GM19328 (cell line): ENCODE data around the gene KIAA0825.

ENCODE experiments used
- ATAC-seq: cut with Tn5 transposase; IDR thresholded peaks from one replicate; pipeline ENCODE4 v1.9.1; 2021; ENCODE audit warnings: mild to moderate bottlenecking, moderate library complexity; ENCODE audit not compliant: unreplicated experiment

KIAA0825 gene

GRCh38 chr5:94250985-94251384 lies 367.4 kb downstream of the KIAA0825 start:
- no peak for ATAC-seq

- no peak for ATAC-seq
Observed at GRCh38 chr5:94249430-94249829, 369.0 kb downstream of the KIAA0825 start.

- ATAC-seq, result no peak
Observed at GRCh38 chr5:94248175-94248875, 370.1 kb downstream of the KIAA0825 start.

- no peak for ATAC-seq
Observed at GRCh38 chr5:94245608-94246007, 372.8 kb downstream of the KIAA0825 start.

- no peak for ATAC-seq
Observed at GRCh38 chr5:94244921-94245320, 373.5 kb downstream of the KIAA0825 start.

DNA sequence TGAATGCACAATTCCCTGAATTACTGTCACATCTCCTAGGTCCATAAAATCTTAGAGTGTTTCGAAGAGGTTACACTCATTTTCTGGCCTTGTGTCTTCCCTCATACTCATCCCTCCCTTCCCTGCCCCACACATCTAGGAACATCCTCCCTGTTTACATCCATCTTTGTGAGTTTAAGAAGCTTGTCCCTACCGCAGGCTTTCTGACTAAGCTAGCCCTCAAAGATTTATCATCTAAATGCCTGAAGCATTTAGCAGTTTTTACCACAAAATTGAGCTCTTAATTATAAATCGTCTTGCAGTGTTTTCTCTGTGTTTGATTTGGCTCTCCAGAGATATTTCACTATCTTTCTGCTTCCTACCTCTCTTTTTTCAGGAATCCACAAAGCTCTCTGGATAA lies 374.8 kb downstream of the KIAA0825 start:
- no peak for ATAC-seq

GRCh38 chr5:94240993-94241651 lies 377.3 kb downstream of the KIAA0825 start:
- ATAC-seq, result no peak

DNA sequence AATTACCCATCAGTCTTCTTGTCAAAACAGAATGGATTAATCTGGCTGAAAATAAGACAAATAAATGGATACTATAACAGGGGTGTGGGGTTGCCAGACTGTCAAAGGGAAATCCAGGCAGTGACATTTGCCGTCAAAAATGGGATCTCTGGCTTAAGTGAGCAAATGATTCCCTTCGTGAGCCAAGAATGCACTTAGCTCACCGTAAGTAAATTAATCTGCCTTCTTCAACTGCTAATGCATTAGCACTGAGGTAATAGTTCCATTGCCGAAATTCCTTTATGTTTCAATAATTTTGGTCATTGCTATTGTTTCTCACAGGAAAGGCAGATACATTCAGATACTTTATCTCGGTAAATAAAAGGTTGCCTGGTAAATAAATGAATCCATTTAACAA lies 377.8 kb downstream of the KIAA0825 start:
- no peak for ATAC-seq

GRCh38 chr5:94240134-94240533 lies 378.3 kb downstream of the KIAA0825 start:
- no peak for ATAC-seq

DNA sequence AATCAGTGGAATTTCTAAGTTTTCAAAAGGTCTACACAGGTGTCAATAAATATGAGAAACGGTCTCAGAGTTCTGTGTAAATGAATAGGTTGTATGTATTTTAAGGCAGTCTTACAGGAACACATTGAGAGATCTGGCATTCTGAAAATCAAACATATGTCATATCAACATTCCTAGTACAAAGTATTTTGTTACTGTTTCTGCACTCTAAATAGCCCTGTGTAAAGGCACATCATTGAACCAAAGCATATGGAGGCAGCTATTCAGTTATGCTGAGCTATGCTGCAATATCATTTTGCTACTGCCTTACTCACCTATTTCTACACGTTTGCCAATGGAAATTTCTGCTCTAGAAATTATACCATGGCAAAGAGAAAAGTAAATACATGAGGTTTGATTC lies 379.1 kb downstream of the KIAA0825 start:
- no peak for ATAC-seq

DNA sequence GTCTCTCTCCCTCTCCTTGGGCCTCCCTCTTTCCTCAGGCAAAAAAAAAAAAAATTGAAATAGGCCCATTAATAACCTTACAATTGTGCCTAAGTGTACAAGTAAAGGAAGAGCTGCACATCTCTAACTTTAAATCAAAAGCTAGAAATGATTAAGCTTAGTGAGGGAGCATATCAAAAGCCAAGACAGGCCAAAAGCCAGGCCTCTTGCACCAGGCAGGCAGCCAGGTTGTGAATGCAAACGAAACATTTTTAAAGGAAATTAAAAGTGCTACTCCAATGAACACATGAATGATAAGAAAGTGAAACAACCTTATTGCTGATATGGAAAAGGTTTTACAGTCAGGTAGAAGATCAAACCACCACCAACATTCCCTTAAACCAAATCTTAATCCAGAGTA lies 383.4 kb downstream of the KIAA0825 start:
- no peak for ATAC-seq

DNA sequence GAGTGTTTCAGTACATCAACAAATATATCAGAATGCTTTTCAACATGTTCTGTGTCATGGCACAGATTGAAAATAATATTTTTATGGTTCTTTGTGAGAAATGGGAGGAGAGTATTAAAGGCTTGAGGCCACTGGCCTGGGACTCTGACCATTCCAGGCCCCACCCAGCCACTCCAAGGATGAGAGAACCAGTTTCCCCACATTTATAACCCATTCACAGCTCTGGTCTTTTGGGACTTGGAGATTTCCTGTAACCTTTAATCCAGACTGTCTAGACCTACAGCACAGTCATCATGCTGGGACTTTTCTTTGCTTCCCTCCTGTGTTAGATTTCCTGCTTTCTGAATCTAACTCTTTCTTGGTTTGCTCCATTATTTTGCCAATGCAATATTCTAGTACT lies 389.6 kb downstream of the KIAA0825 start:
- ATAC-seq, result no peak

DNA sequence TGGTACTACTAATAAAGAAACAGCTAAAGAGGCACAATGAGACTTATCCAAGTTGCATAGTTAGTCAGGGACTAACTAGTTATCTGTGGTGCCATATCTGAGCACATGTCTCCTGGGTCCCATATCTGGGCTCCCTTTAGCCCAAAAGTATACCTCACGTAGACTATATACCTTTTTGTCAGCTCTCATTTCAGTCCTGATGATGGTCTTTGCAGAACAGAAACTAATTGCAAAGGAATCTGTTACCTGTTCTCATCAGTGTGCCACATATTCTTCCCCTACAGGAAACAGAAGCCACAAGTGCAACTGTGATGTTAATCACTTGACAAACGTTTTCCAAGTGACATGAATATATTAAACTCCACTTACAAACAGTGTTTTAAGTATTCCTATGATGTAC lies 395.2 kb downstream of the KIAA0825 start:
- ATAC-seq, result no peak

GRCh38 chr5:94218374-94218773 lies 400.0 kb downstream of the KIAA0825 start:
- no peak for ATAC-seq

DNA sequence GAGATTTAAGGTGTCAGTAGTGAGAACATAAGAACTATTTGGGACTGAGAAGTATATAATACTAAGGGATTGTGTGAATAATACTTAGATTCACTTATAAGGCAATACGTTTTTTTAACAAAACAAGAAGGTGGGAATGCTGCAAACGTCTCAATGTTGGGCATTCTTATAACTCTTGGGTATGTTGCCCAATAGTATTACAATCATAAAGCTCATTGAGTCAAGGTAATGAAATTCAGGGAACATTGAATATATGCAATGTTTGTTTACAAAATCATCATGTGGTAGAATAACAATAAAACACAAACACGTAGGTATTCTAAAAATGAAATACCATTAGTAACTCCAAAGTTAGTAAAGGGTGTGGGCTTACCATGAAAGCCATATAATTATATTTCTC lies 400.7 kb downstream of the KIAA0825 start:
- no peak for ATAC-seq

- ATAC-seq, result no peak
Observed at GRCh38 chr5:94217216-94217615, 401.2 kb downstream of the KIAA0825 start.

DNA sequence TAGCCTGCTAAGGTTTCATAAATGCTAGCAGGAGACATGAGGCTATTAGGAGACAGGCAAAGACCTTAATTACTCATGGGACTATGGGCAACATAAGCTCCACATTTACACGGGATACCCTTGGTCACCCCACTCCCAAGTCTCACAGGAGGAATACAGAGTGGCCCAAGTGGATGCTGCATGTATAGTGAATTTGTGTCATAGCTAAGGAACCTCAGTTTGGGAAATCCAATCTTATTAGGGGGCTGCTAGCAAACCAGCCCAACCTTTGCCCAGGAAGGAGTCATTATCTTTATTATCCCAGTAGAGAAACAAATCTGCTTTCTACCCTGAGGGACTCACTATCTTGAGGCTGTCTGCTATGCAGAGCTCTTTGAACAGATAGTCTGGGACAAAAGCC lies 405.9 kb downstream of the KIAA0825 start:
- ATAC-seq, result no peak

GRCh38 chr5:94209774-94210355 lies 408.5 kb downstream of the KIAA0825 start:
- no peak for ATAC-seq

- ATAC-seq, result no peak
Observed at GRCh38 chr5:94209272-94209671, 409.1 kb downstream of the KIAA0825 start.

- no peak for ATAC-seq
Observed at GRCh38 chr5:94199566-94199965, 418.8 kb downstream of the KIAA0825 start.

DNA sequence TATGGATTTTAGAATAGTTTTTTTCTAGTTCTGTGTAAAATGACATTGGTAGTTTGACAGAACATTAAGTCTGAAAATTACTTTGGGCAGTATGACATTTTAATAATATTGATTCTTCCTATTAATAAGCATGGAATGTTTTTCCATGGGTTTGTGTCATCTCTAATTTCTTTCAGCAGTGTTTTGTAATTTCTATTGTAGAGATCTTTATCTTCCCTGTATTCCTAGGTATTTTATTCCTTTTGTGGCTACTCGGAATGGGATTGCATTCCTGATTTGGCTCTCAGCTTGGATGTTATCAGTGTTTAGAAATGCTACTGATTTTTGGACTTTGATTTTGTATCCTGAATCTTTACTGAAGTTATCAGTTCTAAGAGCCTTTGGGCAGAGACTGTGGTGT lies 420.4 kb downstream of the KIAA0825 start:
- ATAC-seq, result no peak

DNA sequence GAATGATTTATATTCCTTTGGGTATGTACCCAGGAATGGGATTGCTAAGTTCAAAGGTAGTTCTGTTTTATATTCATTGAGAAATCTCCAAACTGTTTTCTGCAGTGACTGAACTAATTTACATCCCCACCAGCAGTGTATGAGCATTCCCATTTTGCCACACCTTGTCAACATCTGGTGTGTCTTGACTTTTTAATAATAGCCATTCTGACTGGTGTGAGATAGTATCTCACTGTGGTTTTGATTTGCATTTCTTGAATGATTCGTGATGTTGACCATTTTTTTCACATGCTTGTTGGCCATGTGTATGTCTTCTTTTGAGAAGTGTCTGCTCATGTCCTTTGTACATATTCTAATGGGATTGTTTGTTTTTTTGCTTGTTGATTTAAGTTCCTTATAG lies 421.5 kb downstream of the KIAA0825 start:
- ATAC-seq, result no peak
